GM12878 (cell line): ENCODE data around the gene BMP7.

Source experiments
- ATF2 ChIP-seq: IDR thresholded peaks from 2 replicates; pipeline ENCODE4 v1.6.1; 2012; ENCODE audit warnings: low read length, inconsistent platforms
- BCLAF1 ChIP-seq: fragments of 450-650 bp; IDR thresholded peaks from 2 replicates; pipeline ENCODE4 v1.6.1; 2017; ENCODE audit warnings: antibody characterized with exemption, mild to moderate bottlenecking, moderate library complexity
- CEBPB ChIP-seq, 2 experiments: fragments of 150-350 bp in 1 of 2; IDR thresholded peaks; 2 replicates each; pipeline ENCODE4 v1.6.1; 2012 to 2014; ENCODE audit warnings: low read depth in 2 of 2, low read length in 2 of 2, borderline replicate concordance in 1 of 2, inconsistent platforms in 1 of 2
- CTCF ChIP-seq, 3 experiments: IDR thresholded peaks in 2 of 3; conservative IDR thresholded peaks in 1 of 3; 2 replicates each; pipeline ENCODE4 v1.5.1; 2011; ENCODE audit warnings: low read depth in 3 of 3, low read length in 3 of 3, mild to moderate bottlenecking in 3 of 3, control low read depth in 2 of 3, moderate library complexity in 2 of 3, inconsistent platforms in 1 of 3, mixed read lengths in 1 of 3; ENCODE audit not compliant: control insufficient read depth in 2 of 3, insufficient read depth in 1 of 3; ENCODE audit errors: extremely low read depth in 1 of 3
- E2F4 ChIP-seq: IDR thresholded peaks from 2 replicates; pipeline ENCODE4 v1.6.1; 2012; ENCODE audit warnings: low read depth, low read length, improper control_type of control experiment
- EGR1 ChIP-seq, 2 experiments: IDR thresholded peaks; 1 replicate in 1 of 2; 2 replicates in 1 of 2; pipeline ENCODE4 v1.6.1; 2011 to 2012; ENCODE audit warnings: low read depth in 2 of 2, low read length in 2 of 2, borderline replicate concordance in 1 of 2, mild to moderate bottlenecking in 1 of 2, moderate library complexity in 1 of 2
- EP300 ChIP-seq, 2 experiments: fragments of 150-350 bp in 1 of 2; IDR thresholded peaks; 2 replicates each; pipeline ENCODE4 v1.6.1; 2011 to 2012; ENCODE audit warnings: low read depth in 2 of 2, low read length in 2 of 2, borderline replicate concordance in 1 of 2, improper control_type of control experiment in 1 of 2, inconsistent platforms in 1 of 2; ENCODE audit not compliant: control insufficient read depth in 1 of 2
- POLR2A ChIP-seq: IDR thresholded peaks from 2 replicates; pipeline ENCODE4 v1.6.1; 2011; ENCODE audit warnings: low read depth, mild to moderate bottlenecking, low read length
- SPI1 ChIP-seq: IDR thresholded peaks from 2 replicates; pipeline ENCODE4 v1.6.1; 2011; ENCODE audit warnings: low read depth, mild to moderate bottlenecking, low read length, moderate library complexity, borderline replicate concordance; ENCODE audit not compliant: insufficient read depth
- TAF1 ChIP-seq: IDR thresholded peaks from 2 replicates; pipeline ENCODE4 v1.6.1; 2011; ENCODE audit warnings: mild to moderate bottlenecking, low read depth, low read length, borderline replicate concordance
- TBL1XR1 ChIP-seq: IDR thresholded peaks from 2 replicates; pipeline ENCODE4 v1.6.1; 2012; ENCODE audit warnings: low read depth, low read length, improper control_type of control experiment
- ZNF217 ChIP-seq: fragments of 450-650 bp; IDR thresholded peaks from 2 replicates; pipeline ENCODE4 v1.6.1; 2017; ENCODE audit warnings: antibody characterized with exemption, mild to moderate bottlenecking

GRCh38 chr20:57169162-57169561 is 97.3 kb downstream of the BMP7 start:
- TF ChIP-seq TAF1 (no peak), E2F4 (no peak), CTCF (IDR thresholded peaks at IDR 0.05 in 2 of 3, conservative IDR thresholded peaks at IDR 0.05 in 1 of 3; ENCODE audit: control insufficient read depth in 2 of 3, extremely low read depth in 1 of 3, insufficient read depth in 1 of 3, low read depth in 3 of 3, low read length in 3 of 3) (no peak), ZNF217 (no peak), EP300 (IDR thresholded peaks at IDR 0.05; ENCODE audit: borderline replicate concordance in 1 of 2, control insufficient read depth in 1 of 2, low read depth in 2 of 2, low read length in 2 of 2) (no peak), CEBPB (IDR thresholded peaks at IDR 0.05; ENCODE audit: borderline replicate concordance in 1 of 2, low read depth in 2 of 2, low read length in 2 of 2) (no peak), BCLAF1 (no peak), SPI1 (no peak), POLR2A (no peak), EGR1 (IDR thresholded peaks at IDR 0.05; ENCODE audit: borderline replicate concordance in 1 of 2, low read depth in 2 of 2, low read length in 2 of 2) (no peak), ATF2 (no peak), TBL1XR1 (no peak)
